Stimulated activated CD8-positive, alpha-beta memory T cell treated with anti-CD3 and anti-CD28 coated beads, Interleukin-7, amount 100 ng/mL, for 24 hours (primary cell): ENCODE data around the gene MT1F.
"Not testable (repeated sequence)": the region's sequence is repeated elsewhere in the genome, so short reads cannot be mapped to it uniquely, and the experiment has no call there.

ENCODE experiments used
- DNase-seq: peaks from one replicate; pipeline ENCODE4 v3.0.0-alpha.2; 2020; ENCODE audit warnings: low read depth

Gene MT1F

GRCh38 chr16:56645311-56645710, 12.4 kb upstream of the MT1F start:
- no peak for DNase-seq

GRCh38 chr16:56645838-56646237, 11.9 kb upstream of the MT1F start:
- no peak for DNase-seq

- no peak for DNase-seq
These were observed 9.9 kb upstream of the MT1F start for GRCh38 chr16:56647641-56648431.

- DNase-seq, result no peak
These were observed 8.5 kb upstream of the MT1F start for GRCh38 chr16:56649271-56649670.

GRCh38 chr16:56649820-56650219, 7.9 kb upstream of the MT1F start:
- DNase-seq, result no peak

- DNase-seq, result no peak
These were observed 6.2 kb upstream of the MT1F start, which contains the start of gene MT1B for GRCh38 chr16:56651586-56651985. Gene MT1B, plus strand, starts transcription at chr16:56651886. Its CDS starts 68 bp downstream, at chr16:56651954.

GRCh38 chr16:56652600-56652999, 5.2 kb upstream of the MT1F start:
- no peak for DNase-seq

GRCh38 chr16:56653218-56653617, 4.5 kb upstream of the MT1F start:
- DNase-seq, result no peak

- DNase-seq, result no peak
These were observed 642 bp downstream of the MT1F start for GRCh38 chr16:56658327-56658875.

- no peak for DNase-seq
These were observed 4.9 kb downstream of the MT1F start for GRCh38 chr16:56662357-56663354.

GRCh38 chr16:56664506-56664905, 6.7 kb downstream of the MT1F start:
- DNase-seq, result no peak

GRCh38 chr16:56665286-56666261, 7.8 kb downstream of the MT1F start:
- DNase-seq, result not testable (repeated sequence)

- no peak for DNase-seq
These were observed 10.1 kb downstream of the MT1F start, which contains the start of gene MT1G for GRCh38 chr16:56667581-56668571. Gene MT1G, minus strand, starts transcription at chr16:56668065. Its CDS starts 72 bp downstream, at chr16:56667993.

GRCh38 chr16:56669005-56669839, 11.5 kb downstream of the MT1F start, which contains the start of gene MT1H:
Gene MT1H, plus strand, starts transcription at chr16:56669814. Its CDS starts 71 bp downstream, at chr16:56669885.
- DNase-seq, result no peak

- DNase-seq, result no peak
These were observed 12.3 kb downstream of the MT1F start for GRCh38 chr16:56669840-56670619.

GRCh38 chr16:56670620-56670934, 12.8 kb downstream of the MT1F start:
- no peak for DNase-seq

GRCh38 chr16:56671691-56672090, 13.9 kb downstream of the MT1F start:
- DNase-seq, result not testable (repeated sequence)

- not testable (repeated sequence) for DNase-seq
These were observed 14.4 kb downstream of the MT1F start for GRCh38 chr16:56672171-56672570.
